PC-9 (cell line): Measurements from ENCODE around the gene WBP2. TPM values are rescaled to one million over a fixed set of nuclear protein-coding genes. Genes with fewer than 3 reads are reported as not detected.

Experiments used
- BruUV-seq: library from RNA; stranded (reverse); fragments of 400-500 nt; replicated peaks from 2 replicates; lab custom pipeline; 2021; lab: Mats Ljungman, UMichigan
- CTCF ChIA-PET: fragments of 300-600 bp; sonication (Branson Sonifier 250); formaldehyde crosslinking; loops from one replicate; lab custom pipeline; 2022; ENCODE audit warnings: antibody characterized with exemption; lab: Charles Lee
- POLR2A ChIA-PET: fragments of 300-600 bp; sonication (Branson Sonifier 250); formaldehyde crosslinking; loops from one replicate; lab custom pipeline; 2022; ENCODE audit warnings: antibody characterized with exemption; ENCODE audit not compliant: unreplicated experiment; lab: Charles Lee
- DNase-seq, 2 experiments: peaks; one replicate each; pipeline versions ENCODE4 v3.0.0 to v3.0.0-alpha.2; 2015 to 2022; ENCODE audit warnings: mixed read lengths in 1 of 2
- H2AFZ ChIP-seq: fragments of 200-600 bp; sonication (generic); 2 replicates; pipeline ENCODE4 v1.8.1; 2017; ENCODE audit warnings: antibody characterized with exemption
- H3F3A ChIP-seq: fragments of 200-600 bp; sonication (generic); 2 replicates; pipeline ENCODE4 v1.8.1; 2017; ENCODE audit warnings: antibody characterized with exemption, mild to moderate bottlenecking, low read depth; ENCODE audit not compliant: insufficient read depth
- H3K27ac ChIP-seq: fragments of 200-600 bp; sonication (generic); 2 replicates; pipeline ENCODE4 v1.6.1; 2016; ENCODE audit warnings: mixed run types
- H3K27me3 ChIP-seq: fragments of 200-600 bp; sonication (generic); 2 replicates; pipeline ENCODE4 v1.6.1; 2016; ENCODE audit warnings: low read depth, mixed run types; ENCODE audit not compliant: insufficient read depth
- H3K36me3 ChIP-seq: fragments of 200-600 bp; sonication (generic); 2 replicates; pipeline ENCODE4 v1.6.1; 2016; ENCODE audit warnings: low read depth, mixed run types
- H3K4me1 ChIP-seq: fragments of 200-600 bp; sonication (generic); replicated peaks from 2 replicates; pipeline ENCODE4 v1.6.1; 2016; ENCODE audit warnings: mixed run types; ENCODE audit not compliant: insufficient read depth
- H3K4me2 ChIP-seq: fragments of 200-600 bp; sonication (generic); 2 replicates; pipeline ENCODE4 v1.6.1; 2017; ENCODE audit warnings: mixed run types
- H3K4me3 ChIP-seq: fragments of 200-600 bp; sonication (generic); 2 replicates; pipeline ENCODE4 v1.6.1; 2016; ENCODE audit warnings: mixed run types
- H3K79me2 ChIP-seq: fragments of 200-600 bp; sonication (generic); 2 replicates; pipeline ENCODE4 v1.6.1; 2017; ENCODE audit warnings: low read depth, mixed run types
- H3K9me2 ChIP-seq: fragments of 200-600 bp; sonication (generic); 2 replicates; pipeline ENCODE4 v1.8.1; 2017; ENCODE audit warnings: mild to moderate bottlenecking; ENCODE audit not compliant: insufficient read depth
- H3K9me3 ChIP-seq: fragments of 200-600 bp; sonication (generic); 2 replicates; pipeline ENCODE4 v1.8.1; 2016; ENCODE audit warnings: low read depth; ENCODE audit not compliant: insufficient read depth
- H4K20me1 ChIP-seq: fragments of 200-600 bp; sonication (generic); 2 replicates; pipeline ENCODE4 v1.8.1; 2017; ENCODE audit not compliant: insufficient read depth
- CTCF ChIP-seq: fragments of 200-600 bp; sonication (generic); conservative IDR thresholded peaks from 2 replicates; pipeline ENCODE4 v1.6.1; 2017; ENCODE audit warnings: mixed run types, antibody characterized with exemption, mild to moderate bottlenecking, moderate library complexity
- EZH2 ChIP-seq: fragments of 200-600 bp; sonication (generic); IDR thresholded peaks from 2 replicates; pipeline ENCODE4 v1.8.0; 2017; ENCODE audit warnings: antibody characterized with exemption, low read depth
- intact Hi-C: fragments of 100-400 bp; cut with micrococcal nuclease; formaldehyde crosslinking; loops from one replicate; pipeline ENCODE4 v1.10.0; 2022; ENCODE audit not compliant: unreplicated experiment
- total RNA-seq: library from RNA; stranded (reverse); gene quantifications from 2 replicates; pipeline ENCODE4 v1.2.3, GENCODE V29; 2021

Gene WBP2
- total RNA-seq, 1 experiment from 2014 or later: 159 TPM

- H3K4me1 ChIP-seq: no peaks in the 10 kb centered on the region
- H3K4me2 ChIP-seq: no peak overlapping the region
- no peaks in the 10 kb centered on the region for H3K79me2 ChIP-seq
- DNase-seq: no peak
- ChIA-PET POLR2A (no interaction called here), CTCF (no interaction called here)
- H3K4me3 ChIP-seq: no peak overlapping the region
- no peaks in the 10 kb centered on the region for H3K9me2 ChIP-seq
- H3K27ac ChIP-seq: no peak overlapping the region
- H4K20me1 ChIP-seq: no peaks in the 10 kb centered on the region
- no TSS peak for BruUV-seq
- no peaks in the 10 kb centered on the region for H3K9me3 ChIP-seq
- H2AFZ ChIP-seq: no peak overlapping the region
- no peaks in the 10 kb centered on the region for H3K27me3 ChIP-seq
- intact Hi-C loops: no loop called here
- no peak for TF ChIP-seq EZH2
- TF ChIP-seq CTCF: no peak
- H3K36me3 ChIP-seq: no peaks in the 10 kb centered on the region
- peaks cover 4% of the 10 kb centered on the region; the same call in 1 of the 2 replicates for H3F3A ChIP-seq
These were observed 20.7 kb downstream of the WBP2 start for GRCh38 chr17:75834279-75834920.

- H2AFZ ChIP-seq: no peak overlapping the region
- no peak overlapping the region for H3K4me3 ChIP-seq
- H3K4me2 ChIP-seq: no peak overlapping the region
- no peaks in the 10 kb centered on the region for H3K36me3 ChIP-seq
- POLR2A ChIA-PET: interaction anchor here (0.7 kb wide), 1 partner anchor 13 kb away, joined by 3 read pairs; no protein-coding TSS in a partner anchor
- intact Hi-C loops: no loop called here
- no peak overlapping the region for H3K27ac ChIP-seq
- H3F3A ChIP-seq: peaks cover 9% of the 10 kb centered on the region; the same call in 1 of the 2 replicates
- H3K9me3 ChIP-seq: no peaks in the 10 kb centered on the region
- no peak for DNase-seq
- no peaks in the 10 kb centered on the region for H3K27me3 ChIP-seq
- TF ChIP-seq CTCF (no peak), EZH2 (no peak)
- H3K79me2 ChIP-seq: no peaks in the 10 kb centered on the region
- no peaks in the 10 kb centered on the region for H4K20me1 ChIP-seq
- no peaks in the 10 kb centered on the region for H3K9me2 ChIP-seq
- no peaks in the 10 kb centered on the region for H3K4me1 ChIP-seq
- no TSS peak for BruUV-seq
- CTCF ChIA-PET: no interaction called here
These were observed 22.3 kb downstream of the WBP2 start for GRCh38 chr17:75832652-75833400.

DNA sequence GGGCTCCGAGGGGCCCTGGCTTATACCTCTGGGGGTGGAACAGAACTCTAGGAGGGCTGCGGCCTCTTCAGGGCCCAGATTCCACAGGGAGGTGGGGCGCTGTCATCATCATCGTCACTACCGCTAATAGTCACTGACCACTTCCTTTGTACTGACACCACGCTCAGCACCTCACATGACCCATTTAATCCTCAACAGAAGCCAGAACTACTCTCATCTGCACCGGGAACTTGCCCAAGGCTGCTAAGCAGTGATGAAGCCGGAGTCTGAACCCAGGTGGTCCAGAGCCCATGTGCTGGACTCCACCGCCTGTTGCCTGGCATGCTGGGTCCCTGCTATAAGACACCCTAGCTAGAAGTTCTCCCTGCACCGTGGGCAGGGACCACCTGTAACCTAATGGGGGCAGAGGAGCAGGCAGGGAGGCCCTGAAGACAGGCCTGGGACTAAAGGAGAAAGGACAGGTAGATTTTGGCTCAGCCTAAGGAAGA, 22.9 kb downstream of the WBP2 start:
- Histone ChIP-seq H3K27ac (no peak overlapping the region), H3K9me2 (no peaks in the 10 kb centered on the region), H3K79me2 (no peaks in the 10 kb centered on the region), H2AFZ (no peak overlapping the region), H3K36me3 (no peaks in the 10 kb centered on the region), H3K4me3 (no peak overlapping the region), H3F3A (peaks cover 10% of the 10 kb centered on the region; the same call in 1 of the 2 replicates), H3K4me1 (no peaks in the 10 kb centered on the region), H3K9me3 (no peaks in the 10 kb centered on the region), H3K4me2 (no peak overlapping the region), H4K20me1 (no peaks in the 10 kb centered on the region), H3K27me3 (no peaks in the 10 kb centered on the region)
- ChIA-PET CTCF (no interaction called here), POLR2A (no interaction called here)
- intact Hi-C loops: no loop called here
- DNase-seq: no peak
- no peak for TF ChIP-seq CTCF
- no TSS peak for BruUV-seq
